Medulla oblongata (tissue), 1 donor: Measurements from ENCODE around the gene DEUP1.

ENCODE experiments used
- DNase-seq: peaks from one replicate; pipeline ENCODE4 v3.0.0-alpha.2; 2015; ENCODE audit errors: extremely low spot score

Gene DEUP1

DNA sequence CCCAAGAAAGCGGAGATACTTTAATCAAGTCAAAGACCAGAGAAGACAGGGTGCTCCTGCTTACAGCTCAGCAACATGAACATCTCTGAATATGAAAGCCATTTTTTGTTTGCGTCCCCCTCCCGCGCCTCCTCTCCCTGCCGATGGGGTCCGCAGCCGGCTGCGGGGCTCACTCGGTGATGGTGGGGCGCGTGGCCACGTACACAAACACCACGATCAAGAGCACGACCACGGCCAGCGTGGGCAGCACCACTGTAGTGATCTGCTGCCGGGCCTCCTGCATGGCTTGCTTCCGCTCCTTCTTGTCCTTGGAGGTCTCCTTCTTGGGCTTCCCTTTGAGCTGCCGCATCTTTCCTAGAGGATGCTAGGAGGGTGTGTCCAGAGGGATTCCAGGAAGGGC is 148.3 kb downstream of the DEUP1 start:
- DNase-seq, result no peak

DNA sequence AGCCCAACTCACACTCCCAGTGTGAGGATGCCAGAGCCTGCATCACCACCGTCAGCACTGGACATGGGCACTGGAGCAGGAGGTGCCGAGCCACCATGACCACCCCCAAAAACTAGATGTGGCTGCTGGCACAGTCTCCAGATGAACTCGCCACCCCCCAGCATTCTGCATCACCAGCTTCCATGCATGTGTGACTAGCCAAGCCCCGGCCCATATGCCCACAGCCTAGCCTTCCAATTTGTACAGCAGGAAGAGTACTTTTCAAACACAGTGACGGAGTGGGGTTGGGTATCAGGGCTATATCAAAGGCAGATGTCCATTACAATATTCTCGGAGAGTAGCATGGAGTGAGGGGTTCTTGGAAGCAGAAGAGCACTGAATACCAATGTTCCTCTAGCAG is 149.7 kb downstream of the DEUP1 start:
- no peak for DNase-seq

DNA sequence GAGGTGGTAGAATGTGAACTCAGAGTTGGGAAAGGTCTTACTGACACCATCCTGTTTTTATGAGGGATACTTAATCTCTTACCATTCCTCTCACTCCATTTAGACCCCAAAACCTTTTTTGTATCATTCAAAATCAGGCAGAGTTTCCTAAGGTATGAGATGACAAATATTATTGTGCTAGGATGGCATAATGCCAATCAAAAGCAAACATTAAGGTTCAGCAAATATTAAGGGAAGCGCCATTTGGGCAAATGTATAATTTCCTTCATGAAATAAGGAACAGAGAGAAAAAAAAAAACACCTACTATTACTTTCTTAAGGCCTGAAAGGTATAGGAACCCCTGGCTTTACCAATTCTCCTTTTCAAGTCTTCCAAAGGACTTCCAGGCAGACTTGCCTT is 150.2 kb downstream of the DEUP1 start:
- no peak for DNase-seq

DNA sequence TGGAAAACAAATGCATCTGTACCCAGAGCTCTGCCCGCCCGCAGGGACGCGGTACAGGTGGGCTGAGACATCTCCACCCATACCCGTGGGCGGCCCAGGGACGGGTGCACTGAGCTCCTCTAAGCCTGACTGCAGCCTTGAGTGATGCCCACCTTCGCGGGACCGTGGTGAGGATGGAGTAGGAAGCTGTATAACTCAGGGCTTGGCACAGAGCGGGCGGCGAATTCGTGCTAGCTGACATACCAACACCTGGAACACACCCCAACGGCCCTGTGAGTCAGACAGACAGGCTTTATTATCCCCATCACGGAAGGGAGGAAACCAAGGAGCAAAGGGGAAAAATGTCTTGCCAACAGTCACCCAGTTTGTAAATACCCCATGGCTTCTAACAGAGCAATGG is 150.7 kb downstream of the DEUP1 start:
- no peak for DNase-seq

DNA sequence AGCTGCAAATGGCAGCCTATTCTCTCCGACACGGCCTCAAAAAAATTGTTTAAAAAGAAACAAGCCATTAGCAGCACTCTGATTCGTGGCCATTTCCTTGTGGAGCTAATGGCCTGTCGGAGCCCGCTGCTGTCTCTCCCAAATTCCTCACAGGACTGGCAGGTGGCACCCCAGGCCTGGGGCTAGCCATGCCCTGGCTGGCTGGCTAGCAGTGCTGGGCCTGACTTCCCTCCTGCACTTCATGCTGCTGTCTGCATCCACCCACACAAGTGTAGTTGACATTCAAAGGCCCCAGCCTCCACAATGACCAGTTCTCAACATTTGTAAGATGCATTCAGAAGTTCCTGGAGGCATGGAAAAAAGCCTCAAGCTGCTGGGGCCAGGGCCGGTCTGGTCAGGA is 151.2 kb downstream of the DEUP1 start:
- no peak for DNase-seq

DNA sequence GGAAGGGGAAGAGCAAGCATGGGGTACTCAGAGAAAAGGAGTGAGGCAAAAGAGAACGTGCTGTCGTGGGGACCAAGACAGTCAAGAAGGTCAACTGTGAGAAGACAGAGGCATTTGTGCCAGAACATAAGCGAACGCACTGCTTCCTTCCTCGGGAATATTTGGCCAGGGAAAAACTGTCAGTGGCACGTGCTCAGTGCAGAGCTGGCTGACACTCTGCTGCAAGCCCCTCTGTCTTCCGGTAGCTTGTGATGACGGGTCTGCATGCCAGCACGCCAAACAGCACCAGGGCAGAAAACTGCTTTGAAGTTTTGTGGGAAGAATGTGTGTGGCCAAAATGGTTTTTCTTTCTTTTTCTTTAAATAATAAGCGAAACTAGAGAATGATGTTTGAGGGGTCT is 152.0 kb downstream of the DEUP1 start:
- DNase-seq, result no peak

DNA sequence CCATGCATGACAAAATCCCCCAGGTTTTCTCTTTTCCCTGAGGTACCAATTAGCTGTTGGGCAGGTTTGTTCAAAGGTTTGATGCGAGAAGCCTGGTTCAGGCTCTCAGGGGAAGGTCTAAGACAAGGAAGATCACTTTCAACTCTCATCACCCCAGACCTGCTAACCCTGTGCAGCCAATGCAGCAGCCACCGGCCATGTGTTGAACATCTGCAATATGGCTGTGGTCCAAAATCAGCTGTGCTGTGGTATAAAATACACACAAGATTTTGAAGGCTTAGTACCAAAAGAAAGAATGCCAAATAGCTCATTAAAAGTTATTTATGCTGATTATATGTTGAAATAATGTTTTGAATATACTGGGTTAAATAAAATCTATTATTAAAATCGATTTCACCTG is 154.2 kb downstream of the DEUP1 start:
- no peak for DNase-seq

DNA sequence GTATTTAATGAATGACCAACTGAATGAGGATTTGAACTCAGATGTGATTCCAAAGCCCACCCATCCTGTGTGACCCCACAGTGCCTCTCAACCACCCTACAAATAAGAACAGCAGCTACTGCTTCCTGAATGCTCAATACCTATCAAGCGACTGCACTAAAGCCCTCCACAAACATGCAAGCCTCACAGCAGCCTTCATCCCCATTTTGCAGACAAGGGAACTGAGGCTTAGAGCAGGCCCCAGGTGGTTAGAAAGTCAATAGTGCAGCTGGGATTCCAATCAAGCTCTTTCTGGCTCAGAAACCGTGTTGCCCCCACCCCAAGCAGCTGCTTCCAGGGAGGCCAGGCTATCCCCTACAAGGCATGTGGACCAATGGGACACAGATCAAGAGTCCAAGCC is 155.4 kb downstream of the DEUP1 start:
- DNase-seq, result no peak

DNA sequence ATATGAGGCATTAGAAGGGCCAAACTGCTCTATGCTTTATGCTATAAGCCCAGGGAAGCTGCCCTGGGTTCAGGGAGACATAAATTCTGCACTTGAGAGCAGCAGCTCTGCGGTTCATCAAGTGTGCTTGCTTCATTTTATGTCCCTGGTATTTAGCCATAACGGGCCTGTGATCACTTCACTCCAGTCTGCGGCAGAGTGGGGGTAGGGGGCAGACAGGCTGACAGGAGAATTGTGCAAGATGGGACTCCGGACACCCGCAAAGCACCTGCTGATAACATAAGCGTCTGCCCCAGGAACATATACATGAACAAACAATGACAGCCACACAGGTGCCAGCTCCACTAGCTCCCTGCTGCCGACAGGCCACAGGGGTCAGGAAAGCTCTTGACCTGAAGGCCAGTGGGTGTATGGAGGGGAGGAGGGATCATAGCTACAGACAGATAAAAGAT is 156.5 kb downstream of the DEUP1 start:
- no peak for DNase-seq
